ENCODE data around the gene GPHN. TPM values are rescaled to one million over a fixed set of nuclear protein-coding genes. Genes with fewer than 3 reads are reported as not detected.

GPHN gene
- total RNA-seq, 1 donor from 2014 or later = 24.9 TPM

GRCh38 chr14:66650491-66650911 lies 142.6 kb downstream of the GPHN start:
- Mint-ChIP-seq H3K9me3 (ENCODE audit: low read depth) (peaks cover 2% of the 10 kb centered on the region), H3K27me3 (no peaks in the 10 kb centered on the region), H3K4me1 (ENCODE audit: low read depth) (peaks cover 5% of the 10 kb centered on the region), H3K36me3 (ENCODE audit: insufficient read depth) (no peaks in the 10 kb centered on the region), H3K4me3 (ENCODE audit: low read depth) (no peak overlapping the region), H3K27ac (no peak overlapping the region)
- DNase-seq (ENCODE audit: low spot score, unreplicated experiment) = no peak
- TF ChIP-seq CTCF (IDR thresholded peaks at IDR 0.05; ENCODE audit: unreplicated experiment) = no peak

- DNase-seq (ENCODE audit: low spot score, unreplicated experiment) = no peak
- Mint-ChIP-seq H3K4me3 (ENCODE audit: low read depth) (no peak overlapping the region), H3K9me3 (ENCODE audit: low read depth) (peaks cover 12% of the 10 kb centered on the region), H3K4me1 (ENCODE audit: low read depth) (peaks cover 5% of the 10 kb centered on the region), H3K36me3 (ENCODE audit: insufficient read depth) (peaks cover 5% of the 10 kb centered on the region), H3K27me3 (no peaks in the 10 kb centered on the region), H3K27ac (no peak overlapping the region)
- TF ChIP-seq CTCF (IDR thresholded peaks at IDR 0.05; ENCODE audit: unreplicated experiment) = no peak
Observed at GRCh38 chr14:66651536-66652220, 143.7 kb downstream of the GPHN start.

- Mint-ChIP-seq H3K4me3 (ENCODE audit: low read depth) (no peak overlapping the region), H3K27me3 (no peaks in the 10 kb centered on the region), H3K9me3 (ENCODE audit: low read depth) (peaks cover 16% of the 10 kb centered on the region), H3K36me3 (ENCODE audit: insufficient read depth) (peaks cover 6% of the 10 kb centered on the region), H3K4me1 (ENCODE audit: low read depth) (peaks cover 5% of the 10 kb centered on the region), H3K27ac (no peak overlapping the region)
- TF ChIP-seq CTCF (IDR thresholded peaks at IDR 0.05; ENCODE audit: unreplicated experiment) = no peak
- DNase-seq (ENCODE audit: low spot score, unreplicated experiment) = no peak
Observed at GRCh38 chr14:66652525-66653106, 144.7 kb downstream of the GPHN start.

- DNase-seq (ENCODE audit: low spot score, unreplicated experiment) = no peak
- peaks cover 8% of the 10 kb centered on the region for H3K36me3 Mint-ChIP-seq (ENCODE audit: insufficient read depth)
- no peak overlapping the region for H3K4me3 Mint-ChIP-seq (ENCODE audit: low read depth)
Observed at GRCh38 chr14:66657780-66658179, 149.8 kb downstream of the GPHN start.

GRCh38 chr14:66662374-66662773 lies 154.4 kb downstream of the GPHN start:
- Mint-ChIP-seq H3K27ac (no peak overlapping the region), H3K36me3 (ENCODE audit: insufficient read depth) (peaks cover 5% of the 10 kb centered on the region), H3K4me1 (ENCODE audit: low read depth) (no peaks in the 10 kb centered on the region), H3K27me3 (no peaks in the 10 kb centered on the region), H3K9me3 (ENCODE audit: low read depth) (peaks cover 22% of the 10 kb centered on the region), H3K4me3 (ENCODE audit: low read depth) (no peak overlapping the region)
- TF ChIP-seq CTCF (IDR thresholded peaks at IDR 0.05; ENCODE audit: unreplicated experiment) = peak; percentile 48
- no peak for DNase-seq (ENCODE audit: low spot score, unreplicated experiment)

More at GRCh38 chr14:66657780-66658179, 149.8 kb downstream of the GPHN start:
- H3K27me3 Mint-ChIP-seq = no peaks in the 10 kb centered on the region
- TF ChIP-seq CTCF (IDR thresholded peaks at IDR 0.05; ENCODE audit: unreplicated experiment) = no peak
- H3K4me1 Mint-ChIP-seq (ENCODE audit: low read depth) = no peaks in the 10 kb centered on the region
- peaks cover 26% of the 10 kb centered on the region for H3K9me3 Mint-ChIP-seq (ENCODE audit: low read depth)
- no peak overlapping the region for H3K27ac Mint-ChIP-seq

Measured in progenitor cell of endocrine pancreas (in vitro differentiated cells).